HG02870 (cell line): Measurements from ENCODE around the gene ZNF536.
"Not testable (repeated sequence)": the region's sequence is repeated elsewhere in the genome, so short reads cannot be mapped to it uniquely, and the experiment has no call there.

ENCODE experiments used
- ATAC-seq: cut with Tn5 transposase; IDR thresholded peaks from one replicate; pipeline ENCODE4 v1.9.1; 2021; ENCODE audit warnings: mild to moderate bottlenecking, moderate library complexity; ENCODE audit not compliant: unreplicated experiment

ZNF536 gene

GRCh38 chr19:30408734-30409301 lies 36.6 kb downstream of the ZNF536 start:
- no peak for ATAC-seq

GRCh38 chr19:30411714-30412113 lies 39.5 kb downstream of the ZNF536 start:
- ATAC-seq, result no peak

GRCh38 chr19:30416375-30416774 lies 44.2 kb downstream of the ZNF536 start:
- ATAC-seq, result no peak

- ATAC-seq, result not testable (repeated sequence)
Measured at GRCh38 chr19:30417166-30417565, 45.0 kb downstream of the ZNF536 start.

GRCh38 chr19:30419568-30420180 lies 47.5 kb downstream of the ZNF536 start:
- ATAC-seq, result no peak

GRCh38 chr19:30420316-30420715 lies 48.1 kb downstream of the ZNF536 start:
- no peak for ATAC-seq

GRCh38 chr19:30420881-30421280 lies 48.7 kb downstream of the ZNF536 start:
- no peak for ATAC-seq

- ATAC-seq, result no peak
Measured at GRCh38 chr19:30421571-30421970, 49.4 kb downstream of the ZNF536 start.

- ATAC-seq, result no peak
Measured at GRCh38 chr19:30423481-30423880, 51.3 kb downstream of the ZNF536 start.

- ATAC-seq, result no peak
Measured at GRCh38 chr19:30425885-30426838, 54.0 kb downstream of the ZNF536 start.

- no peak for ATAC-seq
Measured at GRCh38 chr19:30426864-30427263, 54.7 kb downstream of the ZNF536 start.

- ATAC-seq, result no peak
Measured at GRCh38 chr19:30428092-30428680, 56.0 kb downstream of the ZNF536 start.

- ATAC-seq, result no peak
Measured at GRCh38 chr19:30428844-30429243, 56.7 kb downstream of the ZNF536 start.

GRCh38 chr19:30430206-30430734 lies 58.1 kb downstream of the ZNF536 start:
- no peak for ATAC-seq

GRCh38 chr19:30431591-30431990 lies 59.4 kb downstream of the ZNF536 start:
- ATAC-seq, result no peak

- no peak for ATAC-seq
Measured at GRCh38 chr19:30434797-30435594, 62.8 kb downstream of the ZNF536 start.

GRCh38 chr19:30437869-30438268 lies 65.7 kb downstream of the ZNF536 start:
- ATAC-seq, result no peak

GRCh38 chr19:30439310-30439709 lies 67.1 kb downstream of the ZNF536 start:
- no peak for ATAC-seq

- ATAC-seq, result no peak
Measured at GRCh38 chr19:30441011-30441410, 68.8 kb downstream of the ZNF536 start.

GRCh38 chr19:30442674-30443073 lies 70.5 kb downstream of the ZNF536 start:
- ATAC-seq, result no peak
